HepG2 (cell line): Measurements from ENCODE around the gene C19orf18. TPM values are rescaled to one million over a fixed set of nuclear protein-coding genes. Genes with fewer than 3 reads are reported as not detected.

ENCODE experiments used
- AKNA ChIP-seq: sonication (generic); formaldehyde crosslinking; IDR thresholded peaks from 2 replicates; pipeline ENCODE4 v1.4.0; 2020; ENCODE audit warnings: missing genetic modification reagents, borderline replicate concordance
- ARID2 ChIP-seq: sonication (generic); formaldehyde crosslinking; IDR thresholded peaks from 2 replicates; pipeline ENCODE4 v1.8.1; 2022; ENCODE audit warnings: mild to moderate bottlenecking, missing genetic modification reagents, borderline replicate concordance
- CAMTA2 ChIP-seq: sonication (generic); formaldehyde crosslinking; IDR thresholded peaks from 2 replicates; pipeline ENCODE4 v1.4.0; 2020; ENCODE audit warnings: mild to moderate bottlenecking, missing genetic modification reagents, borderline replicate concordance
- HOXA7 ChIP-seq: sonication (generic); formaldehyde crosslinking; IDR thresholded peaks from 2 replicates; pipeline ENCODE4 v1.8.1; 2022; ENCODE audit warnings: mild to moderate bottlenecking, missing genetic modification reagents, moderate library complexity
- NPAS2 ChIP-seq: sonication (generic); formaldehyde crosslinking; IDR thresholded peaks from 2 replicates; pipeline ENCODE4 v1.8.0; 2022; ENCODE audit warnings: mild to moderate bottlenecking, missing genetic modification reagents, borderline replicate concordance
- PHF5A ChIP-seq: IDR thresholded peaks from one replicate; pipeline ENCODE4 v1.6.1; 2018; ENCODE audit warnings: low read depth, missing genetic modification reagents; ENCODE audit not compliant: unreplicated experiment
- PTBP1 ChIP-seq: fragments of 200-400 bp; formaldehyde crosslinking; IDR thresholded peaks from 2 replicates; pipeline ENCODE4 v1.6.1; 2018; ENCODE audit warnings: low read length, low read depth; ENCODE audit not compliant: poor library complexity, severe bottlenecking
- REPIN1 ChIP-seq: sonication (generic); formaldehyde crosslinking; IDR thresholded peaks from 2 replicates; pipeline ENCODE4 v1.8.0; 2022; ENCODE audit warnings: missing genetic modification reagents, low read depth, mild to moderate bottlenecking, borderline replicate concordance
- RNF2 ChIP-seq: fragments of 450-650 bp; conservative IDR thresholded peaks from 2 replicates; pipeline ENCODE4 v1.6.1; 2016; ENCODE audit warnings: low read depth
- RORA ChIP-seq: sonication (generic); formaldehyde crosslinking; IDR thresholded peaks from 2 replicates; pipeline ENCODE4 v1.5.0; 2020; ENCODE audit warnings: mild to moderate bottlenecking, missing genetic modification reagents, moderate library complexity
- TFAP4 ChIP-seq: sonication (generic); IDR thresholded peaks from 2 replicates; pipeline ENCODE4 v1.6.1; 2016; ENCODE audit warnings: low read depth, borderline replicate concordance
- ZBTB10 ChIP-seq: sonication (generic); formaldehyde crosslinking; IDR thresholded peaks from 2 replicates; pipeline ENCODE4 v1.4.0; 2020; ENCODE audit warnings: missing genetic modification reagents, borderline replicate concordance
- ZNF12 ChIP-seq: sonication (generic); formaldehyde crosslinking; IDR thresholded peaks from 2 replicates; pipeline ENCODE4 v1.5.0; 2020; ENCODE audit warnings: missing genetic modification reagents
- ZNF496 ChIP-seq: sonication (generic); formaldehyde crosslinking; IDR thresholded peaks from 2 replicates; pipeline ENCODE4 v1.8.1; 2023; ENCODE audit warnings: mild to moderate bottlenecking, moderate library complexity, missing genetic modification reagents; ENCODE audit not compliant: insufficient replicate concordance
- ZNF572 ChIP-seq: sonication (generic); formaldehyde crosslinking; IDR thresholded peaks from 2 replicates; pipeline ENCODE4 v1.5.1; 2020; ENCODE audit warnings: mild to moderate bottlenecking, missing genetic modification reagents
- ZNF589 ChIP-seq: sonication (generic); formaldehyde crosslinking; conservative IDR thresholded peaks from 2 replicates; pipeline ENCODE4 v1.8.0; 2022; ENCODE audit warnings: mild to moderate bottlenecking, moderate library complexity, missing genetic modification reagents
- ZSCAN21 ChIP-seq: sonication (generic); formaldehyde crosslinking; IDR thresholded peaks from 2 replicates; pipeline ENCODE4 v1.8.0; 2022; ENCODE audit warnings: mild to moderate bottlenecking, missing genetic modification reagents, moderate library complexity, borderline replicate concordance
- polyA plus RNA-seq, 8 experiments: library from polyadenylated mRNA; depleted of rRNA in 3 of 8; stranded (reverse) in 7 of 8; unstranded in 1 of 8; fragments of >200 nt; fragmentation: Illumina TruSeq in 4 of 8; extraction: Trizol in 4 of 8; gene quantifications; 2 replicates each; pipeline versions ENCODE4 v1.2.1 to v1.2.3, GENCODE V29; 2011 to 2016; ENCODE audit warnings: low read depth in 4 of 8, missing spikeins in 1 of 8, mixed read lengths in 1 of 8; ENCODE audit not compliant: insufficient read depth in 1 of 8
- total RNA-seq, 5 experiments: library from RNA; depleted of rRNA; stranded (reverse); fragments of >200 nt; fragmentation: Illumina TruSeq; extraction: Trizol; gene quantifications; 2 replicates each; pipeline ENCODE4 v1.2.3, GENCODE V29; 2016; ENCODE audit warnings: low read depth in 1 of 5
- TF ChIP-seq, protein P1 (sequence below): sonication (generic); formaldehyde crosslinking; conservative IDR thresholded peaks from 2 replicates; pipeline ENCODE4 v1.8.0; 2022; ENCODE audit warnings: low read depth, missing genetic modification reagents

Gene C19orf18
- total and polyA plus RNA-seq, 2 of the 13 experiments (the other 11 are each of a cell fraction or from before 2014, with no cell fraction given), result 0.38 to 0.55 TPM

- TF ChIP-seq ZBTB10, result no peak; the same call in 1 of the 2 replicates
- peak; percentile 65; the same call in 1 of the 2 replicates for TF ChIP-seq REPIN1 (CRISPR knock-in tag)
- 0 out of 2 replicates have a peak, but pooled peaks have one; percentile 56 for TF ChIP-seq ZSCAN21 (CRISPR knock-in tag)
- no peak; the same call in 1 of the 2 replicates for TF ChIP-seq RNF2
- no peak for TF ChIP-seq PHF5A
- no peak; the same call in 1 of the 2 replicates for TF ChIP-seq AKNA (CRISPR knock-in tag)
- no peak for TF ChIP-seq ZNF496 (CRISPR knock-in tag)
- no peak for TF ChIP-seq NPAS2 (CRISPR knock-in tag)
- TF ChIP-seq CAMTA2 (CRISPR knock-in tag), result no peak
- TF ChIP-seq HOXA7 (CRISPR knock-in tag), result no peak
- no peak for TF ChIP-seq PTBP1
- TF ChIP-seq, protein P1, sequence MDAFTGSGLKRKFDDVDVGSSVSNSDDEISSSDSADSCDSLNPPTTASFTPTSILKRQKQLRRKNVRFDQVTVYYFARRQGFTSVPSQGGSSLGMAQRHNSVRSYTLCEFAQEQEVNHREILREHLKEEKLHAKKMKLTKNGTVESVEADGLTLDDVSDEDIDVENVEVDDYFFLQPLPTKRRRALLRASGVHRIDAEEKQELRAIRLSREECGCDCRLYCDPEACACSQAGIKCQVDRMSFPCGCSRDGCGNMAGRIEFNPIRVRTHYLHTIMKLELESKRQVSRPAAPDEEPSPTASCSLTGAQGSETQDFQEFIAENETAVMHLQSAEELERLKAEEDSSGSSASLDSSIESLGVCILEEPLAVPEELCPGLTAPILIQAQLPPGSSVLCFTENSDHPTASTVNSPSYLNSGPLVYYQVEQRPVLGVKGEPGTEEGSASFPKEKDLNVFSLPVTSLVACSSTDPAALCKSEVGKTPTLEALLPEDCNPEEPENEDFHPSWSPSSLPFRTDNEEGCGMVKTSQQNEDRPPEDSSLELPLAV, result no peak
- no peak for TF ChIP-seq RORA (CRISPR knock-in tag)
- TF ChIP-seq ZNF589 (CRISPR knock-in tag), result no peak
- TF ChIP-seq ZNF572 (CRISPR knock-in tag), result no peak
- TF ChIP-seq ZNF12 (CRISPR knock-in tag), result 0 out of 2 replicates have a peak, but pooled peaks have one; percentile 48
- no peak for TF ChIP-seq TFAP4
- TF ChIP-seq ARID2 (CRISPR knock-in tag), result no peak
Observed at GRCh38 chr19:57947419-57948134, 26.8 kb downstream of the C19orf18 start, which contains the start of gene ZNF256 (continued).
